IPS-NIHi11 (cell line): ENCODE data around the gene CNR1.
"Not testable (repeated sequence)": the region's sequence is repeated elsewhere in the genome, so short reads cannot be mapped to it uniquely, and the experiment has no call there.

Experiments
- DNase-seq: peaks from one replicate; pipeline ENCODE4 v3.0.0; 2012; ENCODE audit warnings: mixed read lengths, low spot score

CNR1 gene

GRCh38 chr6:88165844-88166492 lies at the start of gene CNR1:
Gene CNR1, minus strand, starts transcription at chr6:88166347. Its CDS starts 21,073 bp downstream, at chr6:88145274.
- DNase-seq, result no peak

GRCh38 chr6:88211446-88211845 lies 45.3 kb upstream of the CNR1 start:
- no peak for DNase-seq

DNA sequence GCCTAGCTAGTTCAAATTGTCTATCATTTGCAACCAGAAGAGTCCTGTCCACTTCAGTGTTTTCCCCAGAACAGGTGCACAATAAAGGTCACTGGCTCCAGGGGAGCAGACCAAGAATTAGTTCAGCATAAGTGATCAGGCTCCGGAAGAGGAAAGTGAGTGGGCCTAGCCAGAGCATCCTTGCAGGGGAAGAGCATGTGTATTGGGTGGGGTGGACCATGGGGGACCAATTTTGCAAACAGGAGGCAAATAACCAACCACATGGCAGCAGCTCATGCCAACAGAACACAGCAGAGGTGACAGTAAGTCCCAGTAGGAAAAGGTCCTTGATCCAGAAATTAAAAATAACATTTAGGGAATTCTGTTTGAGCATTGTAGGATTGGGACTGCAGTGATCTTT lies 43.2 kb upstream of the CNR1 start:
- DNase-seq, result no peak

DNA sequence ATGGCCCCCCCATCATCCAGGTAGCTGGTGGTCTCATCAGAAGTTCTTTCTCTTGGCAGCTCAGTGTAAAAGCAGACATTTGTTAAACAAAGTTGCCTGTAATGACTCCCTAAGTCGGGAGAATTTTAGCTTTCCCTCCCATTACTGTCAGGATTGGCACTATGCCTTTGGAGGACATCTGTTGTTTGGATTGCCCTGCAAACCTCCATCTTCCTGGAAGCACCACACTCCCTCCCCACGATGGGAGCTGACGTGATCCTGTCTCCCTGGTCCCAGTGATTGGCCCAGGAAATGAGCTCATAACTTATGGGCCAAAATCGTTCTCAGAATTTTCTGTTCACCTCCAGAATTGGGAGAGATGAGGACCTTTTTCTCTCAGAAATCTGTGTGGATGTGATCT lies 42.6 kb upstream of the CNR1 start:
- no peak for DNase-seq

- not testable (repeated sequence) for DNase-seq
These were observed 35.6 kb upstream of the CNR1 start for GRCh38 chr6:88201734-88202133.

DNA sequence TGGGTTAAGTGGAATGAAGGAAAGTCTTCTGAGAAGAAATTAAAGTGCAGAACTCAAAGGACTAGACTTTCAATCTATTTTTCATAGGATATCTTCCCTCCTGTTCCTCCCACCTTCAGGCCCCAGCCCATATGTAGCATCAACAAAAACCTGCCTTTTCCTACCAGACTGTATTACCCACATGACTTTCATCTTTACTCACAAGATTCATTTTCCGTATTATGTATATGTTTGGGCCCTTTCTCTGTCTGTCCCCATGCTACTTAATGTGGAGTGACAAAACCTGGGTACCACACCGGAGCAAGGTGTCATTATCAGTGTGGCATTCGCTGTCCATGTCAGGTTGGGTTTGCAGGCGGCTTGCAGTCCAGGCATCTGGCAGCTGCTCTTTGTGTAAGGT lies 18.8 kb upstream of the CNR1 start:
- DNase-seq, result no peak

DNA sequence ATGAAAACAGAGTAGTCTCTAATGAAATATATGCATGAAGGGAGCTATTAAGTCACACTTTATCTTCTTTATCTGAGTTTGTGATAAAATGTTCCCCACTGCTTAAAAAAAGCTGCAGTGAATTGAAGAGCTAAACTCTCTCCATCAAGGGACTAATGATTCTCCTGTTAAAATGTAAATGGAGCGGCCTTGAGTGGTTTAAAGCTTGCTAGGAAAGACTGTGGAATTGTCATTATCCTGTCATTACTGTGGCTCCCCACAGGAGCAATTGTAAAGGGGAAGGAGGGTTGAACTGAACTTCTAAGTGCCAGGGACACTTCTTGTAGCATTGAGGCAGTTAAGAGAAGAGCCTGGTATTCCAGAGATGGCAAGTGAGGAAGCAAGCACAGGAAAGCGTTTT lies 17.3 kb upstream of the CNR1 start:
- no peak for DNase-seq

GRCh38 chr6:88179692-88180091 lies 13.5 kb upstream of the CNR1 start:
- no peak for DNase-seq

DNA sequence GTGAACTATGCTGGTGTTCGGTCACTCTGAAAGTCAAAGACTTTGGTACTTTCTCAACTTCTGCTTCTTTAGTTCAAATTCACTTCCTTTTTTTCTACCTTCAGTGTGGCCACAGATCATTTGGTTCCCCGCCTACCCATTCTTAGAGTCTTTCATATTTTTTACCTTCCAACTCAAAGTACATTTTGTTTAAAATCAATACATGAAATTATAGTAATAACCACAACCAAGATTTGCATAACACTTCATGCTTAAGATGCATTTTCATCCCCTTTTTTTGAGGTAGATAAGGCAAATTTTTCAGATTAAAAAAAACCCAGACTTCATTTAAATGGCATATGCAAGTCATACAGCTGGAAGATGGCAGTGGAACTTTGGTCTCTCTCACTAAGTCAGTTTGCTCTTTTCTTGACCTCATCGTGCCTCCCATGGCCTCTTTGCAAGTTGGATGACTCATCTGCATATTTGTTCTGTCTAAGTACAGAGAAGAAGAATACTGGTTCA lies 11.9 kb upstream of the CNR1 start:
- no peak for DNase-seq

DNA sequence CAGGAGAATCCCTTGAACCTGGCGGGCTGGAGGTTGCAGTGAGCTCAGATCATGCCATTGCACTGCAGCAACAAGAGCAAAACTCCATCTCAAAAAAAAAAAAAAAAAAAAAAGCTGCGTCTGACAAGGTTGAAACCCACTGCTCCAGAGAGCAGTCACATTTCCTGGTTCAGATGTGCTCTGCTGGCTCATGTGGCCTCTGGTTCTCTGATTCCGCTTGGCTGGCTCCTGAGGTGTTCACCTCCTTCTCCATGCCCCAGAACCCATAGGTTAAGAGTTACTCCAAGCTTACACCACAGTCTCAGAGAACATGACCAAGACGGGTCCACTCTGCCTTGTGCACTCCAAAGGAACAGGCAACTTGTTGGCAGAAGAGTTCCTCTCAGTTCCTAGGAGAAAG lies 8.8 kb upstream of the CNR1 start:
- no peak for DNase-seq

GRCh38 chr6:88171312-88171711 lies 5.2 kb upstream of the CNR1 start:
- no peak for DNase-seq

GRCh38 chr6:88168362-88168761 lies 2.2 kb upstream of the CNR1 start:
- DNase-seq, result no peak

DNA sequence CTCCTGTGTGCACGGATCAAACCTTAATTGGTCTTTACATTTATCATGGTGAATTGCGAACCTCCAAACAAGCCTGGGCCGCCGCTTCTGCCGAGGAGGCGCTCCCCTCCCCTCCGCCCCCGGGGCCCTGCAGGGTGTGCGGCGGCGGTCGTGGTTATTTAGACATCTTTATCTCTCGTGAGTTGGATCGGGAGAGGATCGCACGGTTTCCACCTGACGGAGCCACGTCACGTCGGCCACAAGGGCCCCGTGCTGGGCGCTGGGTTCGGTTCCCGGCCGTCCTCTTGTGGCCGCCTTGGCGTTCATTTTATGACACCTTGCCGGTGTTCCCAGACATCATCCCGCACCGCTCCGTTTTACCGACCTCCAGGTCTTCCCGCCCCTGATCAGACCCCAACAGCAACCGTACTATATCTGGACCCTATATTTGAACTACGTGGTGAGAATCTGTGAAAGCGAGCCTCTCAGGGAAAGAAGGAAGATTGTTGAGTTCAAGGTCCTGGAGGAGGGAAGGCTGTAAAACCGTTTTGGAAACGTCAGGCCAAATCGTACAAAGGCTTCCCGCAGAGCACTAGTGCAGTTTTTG lies 1.3 kb upstream of the CNR1 start:
- peak; percentile 22 for DNase-seq

- peak; percentile 66 for DNase-seq
These were observed 575 bp upstream of the CNR1 start for GRCh38 chr6:88166493-88167351.

- no peak for DNase-seq
These were observed 882 bp downstream of the CNR1 start for GRCh38 chr6:88165087-88165843.

DNA sequence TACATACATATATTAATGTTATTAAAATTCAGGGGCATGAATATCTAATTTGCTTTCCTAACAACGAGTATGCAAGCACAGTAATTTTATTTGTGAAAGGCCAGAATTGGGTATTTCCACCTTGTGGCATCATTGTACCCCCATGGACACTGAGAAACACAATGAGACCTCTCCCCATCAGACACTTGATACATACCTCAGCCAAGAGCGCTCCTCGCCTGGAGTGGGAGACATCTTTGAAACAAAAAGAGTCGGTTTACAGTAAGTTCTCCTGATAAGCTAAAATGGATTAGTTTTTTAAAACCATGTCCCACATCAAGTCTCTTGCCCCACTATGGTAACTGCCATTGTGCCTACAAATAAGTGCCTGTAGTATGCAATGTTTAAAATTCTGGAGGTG lies 2.1 kb downstream of the CNR1 start:
- DNase-seq, result no peak

GRCh38 chr6:88163616-88164015 lies 2.5 kb downstream of the CNR1 start:
- DNase-seq, result no peak

DNA sequence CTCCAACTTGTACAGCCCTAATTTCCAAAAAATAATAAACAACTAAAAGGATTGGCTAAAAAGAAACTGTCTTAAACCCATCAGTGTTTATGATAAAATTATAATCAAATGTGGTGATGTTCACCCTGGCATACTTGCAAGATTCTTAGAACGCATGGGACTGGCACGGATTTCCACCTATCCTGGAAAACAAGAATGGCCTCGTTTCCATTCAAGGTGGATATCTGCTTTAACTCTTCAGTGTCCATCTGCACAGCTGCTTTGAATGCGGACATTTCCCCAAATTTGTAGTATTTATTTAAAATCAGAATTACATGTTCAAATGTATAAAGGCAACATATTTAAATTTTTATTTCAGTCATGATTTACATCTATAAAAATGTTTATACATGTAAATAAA lies 4.2 kb downstream of the CNR1 start:
- DNase-seq, result no peak

- no peak for DNase-seq
These were observed 9.0 kb downstream of the CNR1 start for GRCh38 chr6:88157106-88157505.

- no peak for DNase-seq
These were observed 20.7 kb downstream of the CNR1 start for GRCh38 chr6:88145298-88145963.

GRCh38 chr6:88144637-88145297 lies 21.4 kb downstream of the CNR1 start:
- DNase-seq, result no peak
